NB4 (cell line): Measurements from ENCODE around the gene EIF4G3.

Experiments
- MYC ChIP-seq: IDR thresholded peaks from 2 replicates; pipeline ENCODE4 v1.6.1; 2011; ENCODE audit warnings: low read depth, low read length
- POLR2A ChIP-seq: IDR thresholded peaks from 2 replicates; pipeline ENCODE4 v1.6.1; 2011; ENCODE audit warnings: mild to moderate bottlenecking; ENCODE audit not compliant: insufficient read length; ENCODE audit errors: extremely low read depth
- TF ChIP-seq, protein P1 (sequence below): IDR thresholded peaks from one replicate; pipeline ENCODE4 v1.5.1; 2012; ENCODE audit warnings: low read depth, low read length
- TF ChIP-seq, protein P2 (sequence below): IDR thresholded peaks from 2 replicates; pipeline ENCODE4 v1.6.1; 2011; ENCODE audit warnings: low read depth, low read length

DNA sequence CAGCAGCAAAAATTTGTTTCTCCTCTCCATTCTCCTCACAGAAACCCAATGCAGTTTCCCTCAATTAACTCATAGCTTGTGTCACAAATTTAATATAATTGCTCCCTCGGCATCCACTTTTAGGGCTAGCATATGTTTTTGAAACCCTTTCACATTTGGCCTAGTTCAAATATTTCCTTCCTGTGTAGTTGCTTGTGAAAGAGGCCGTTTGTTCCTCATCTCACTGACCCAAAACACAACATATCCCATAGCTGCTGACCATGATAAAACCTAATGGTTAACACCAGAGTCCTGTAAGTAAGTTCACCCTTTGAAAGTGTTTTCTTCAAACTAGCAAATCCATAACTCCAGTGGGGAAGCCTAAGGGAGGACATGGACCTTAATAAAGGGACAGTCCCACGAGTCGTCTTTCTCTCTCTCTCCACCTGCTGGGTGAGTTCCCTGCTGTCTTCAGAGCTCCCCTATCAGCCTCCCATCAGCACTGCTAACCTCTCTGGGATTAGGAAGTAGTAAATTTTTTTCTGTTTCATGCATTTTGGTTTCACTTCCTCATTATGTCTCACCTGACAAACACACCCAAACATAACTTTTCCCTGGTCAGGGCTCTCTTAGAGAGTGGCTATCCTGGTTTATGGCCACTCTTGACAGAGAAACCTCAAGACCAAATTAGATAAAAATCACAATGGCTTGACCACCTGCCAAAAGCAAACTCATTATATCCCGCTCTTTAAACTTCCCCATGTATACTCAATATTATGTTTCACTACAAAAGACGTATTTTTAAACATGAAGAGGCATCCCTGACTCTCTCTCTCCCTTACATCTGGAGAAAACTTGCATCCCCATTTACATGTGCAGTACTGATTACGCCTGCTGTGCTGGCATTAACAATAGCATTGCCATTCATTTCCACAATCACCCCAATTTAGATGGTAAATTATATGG, 211.9 kb downstream of the EIF4G3 start:
- TF ChIP-seq, protein P1, sequence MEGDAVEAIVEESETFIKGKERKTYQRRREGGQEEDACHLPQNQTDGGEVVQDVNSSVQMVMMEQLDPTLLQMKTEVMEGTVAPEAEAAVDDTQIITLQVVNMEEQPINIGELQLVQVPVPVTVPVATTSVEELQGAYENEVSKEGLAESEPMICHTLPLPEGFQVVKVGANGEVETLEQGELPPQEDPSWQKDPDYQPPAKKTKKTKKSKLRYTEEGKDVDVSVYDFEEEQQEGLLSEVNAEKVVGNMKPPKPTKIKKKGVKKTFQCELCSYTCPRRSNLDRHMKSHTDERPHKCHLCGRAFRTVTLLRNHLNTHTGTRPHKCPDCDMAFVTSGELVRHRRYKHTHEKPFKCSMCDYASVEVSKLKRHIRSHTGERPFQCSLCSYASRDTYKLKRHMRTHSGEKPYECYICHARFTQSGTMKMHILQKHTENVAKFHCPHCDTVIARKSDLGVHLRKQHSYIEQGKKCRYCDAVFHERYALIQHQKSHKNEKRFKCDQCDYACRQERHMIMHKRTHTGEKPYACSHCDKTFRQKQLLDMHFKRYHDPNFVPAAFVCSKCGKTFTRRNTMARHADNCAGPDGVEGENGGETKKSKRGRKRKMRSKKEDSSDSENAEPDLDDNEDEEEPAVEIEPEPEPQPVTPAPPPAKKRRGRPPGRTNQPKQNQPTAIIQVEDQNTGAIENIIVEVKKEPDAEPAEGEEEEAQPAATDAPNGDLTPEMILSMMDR, result no peak
- TF ChIP-seq POLR2A (no peak), MYC (no peak)
- TF ChIP-seq, protein P2, sequence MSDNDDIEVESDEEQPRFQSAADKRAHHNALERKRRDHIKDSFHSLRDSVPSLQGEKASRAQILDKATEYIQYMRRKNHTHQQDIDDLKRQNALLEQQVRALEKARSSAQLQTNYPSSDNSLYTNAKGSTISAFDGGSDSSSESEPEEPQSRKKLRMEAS, result no peak; the same call in 1 of the 2 replicates
